Thyroid gland (tissue), 4 donors: ENCODE data around the gene ATIC.

Experiments
- POLR2A ChIP-seq, 2 donors: fragments of 450-650 bp; IDR thresholded peaks; one replicate each; pipeline ENCODE4 v1.6.1; 2017; ENCODE audit warnings: antibody characterized with exemption in 2 of 2, mild to moderate bottlenecking in 2 of 2, moderate library complexity in 1 of 2
- TF ChIP-seq, protein P1 (sequence below), 6 experiments: fragments of 200-600 bp in 3 of 6; fragments of 450-650 bp in 3 of 6; sonication (generic) in 3 of 6; IDR thresholded peaks; one replicate each; pipeline ENCODE4 v1.5.1; 2016 to 2019; ENCODE audit warnings: antibody characterized with exemption in 6 of 6, mild to moderate bottlenecking in 2 of 6, inconsistent platforms in 1 of 6, moderate library complexity in 1 of 6

DNA sequence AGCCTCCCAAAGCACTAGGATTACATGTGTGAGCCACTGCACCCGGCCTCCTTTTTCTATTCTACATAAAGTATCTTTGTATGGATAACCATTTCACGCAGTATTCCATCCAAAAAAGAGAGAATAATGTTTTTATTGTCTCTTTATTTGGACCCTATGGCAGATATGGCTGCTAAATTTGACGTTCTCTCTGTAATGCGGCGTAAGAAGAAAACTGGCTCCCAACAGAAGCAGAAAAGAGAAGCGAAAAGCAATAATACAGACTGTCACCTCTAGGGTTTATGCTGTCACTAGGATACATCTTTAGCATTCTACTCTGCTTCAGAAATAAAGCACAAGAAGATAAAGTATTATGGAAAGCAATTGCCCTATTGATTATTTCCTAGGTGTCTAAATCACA lies 68.1 kb downstream of the ATIC start:
- TF ChIP-seq, protein P1, sequence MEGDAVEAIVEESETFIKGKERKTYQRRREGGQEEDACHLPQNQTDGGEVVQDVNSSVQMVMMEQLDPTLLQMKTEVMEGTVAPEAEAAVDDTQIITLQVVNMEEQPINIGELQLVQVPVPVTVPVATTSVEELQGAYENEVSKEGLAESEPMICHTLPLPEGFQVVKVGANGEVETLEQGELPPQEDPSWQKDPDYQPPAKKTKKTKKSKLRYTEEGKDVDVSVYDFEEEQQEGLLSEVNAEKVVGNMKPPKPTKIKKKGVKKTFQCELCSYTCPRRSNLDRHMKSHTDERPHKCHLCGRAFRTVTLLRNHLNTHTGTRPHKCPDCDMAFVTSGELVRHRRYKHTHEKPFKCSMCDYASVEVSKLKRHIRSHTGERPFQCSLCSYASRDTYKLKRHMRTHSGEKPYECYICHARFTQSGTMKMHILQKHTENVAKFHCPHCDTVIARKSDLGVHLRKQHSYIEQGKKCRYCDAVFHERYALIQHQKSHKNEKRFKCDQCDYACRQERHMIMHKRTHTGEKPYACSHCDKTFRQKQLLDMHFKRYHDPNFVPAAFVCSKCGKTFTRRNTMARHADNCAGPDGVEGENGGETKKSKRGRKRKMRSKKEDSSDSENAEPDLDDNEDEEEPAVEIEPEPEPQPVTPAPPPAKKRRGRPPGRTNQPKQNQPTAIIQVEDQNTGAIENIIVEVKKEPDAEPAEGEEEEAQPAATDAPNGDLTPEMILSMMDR (IDR thresholded peaks at IDR 0.05): no peak
- TF ChIP-seq POLR2A (IDR thresholded peaks at IDR 0.05): no peak
